CD14-positive monocyte (primary cell): ENCODE results near the gene ZNF135. TPM values are rescaled to one million over a fixed set of nuclear protein-coding genes. Genes with fewer than 3 reads are reported as not detected.

ENCODE experiments used
- DNase-seq, 3 donors: peaks; one replicate each; pipeline ENCODE4 v3.0.0-alpha.2; 2011 to 2022
- H2AFZ ChIP-seq: 2 replicates; pipeline ENCODE4 v1.6.0; 2012; ENCODE audit warnings: mild to moderate bottlenecking, low read depth, low read length, inconsistent platforms; ENCODE audit not compliant: insufficient read depth, poor library complexity, severe bottlenecking
- H3K27ac ChIP-seq, 2 donors: 1 replicate in 1 of 2; 2 replicates in 1 of 2; pipeline ENCODE4 v1.5.1; 2012 to 2013; ENCODE audit warnings: low read length in 2 of 2, control low read depth in 1 of 2, inconsistent platforms in 1 of 2, low read depth in 1 of 2, mild to moderate bottlenecking in 1 of 2
- H3K27me3 ChIP-seq, 2 donors: one replicate each; pipeline versions ENCODE4 v1.6.0 to v1.6.1; 2011 to 2013; ENCODE audit warnings: low read length in 2 of 2; ENCODE audit not compliant: control insufficient read depth in 2 of 2, insufficient read depth in 2 of 2
- H3K36me3 ChIP-seq, 2 donors: replicated peaks in 1 of 2; 1 replicate in 1 of 2; 2 replicates in 1 of 2; pipeline versions ENCODE4 v1.5.1 to v1.6.1; 2012 to 2013; ENCODE audit warnings: low read length in 2 of 2, control low read depth in 1 of 2, inconsistent platforms in 1 of 2, mild to moderate bottlenecking in 1 of 2; ENCODE audit not compliant: insufficient read depth in 2 of 2, control insufficient read depth in 1 of 2
- H3K4me1 ChIP-seq, 2 donors: 1 replicate in 1 of 2; 2 replicates in 1 of 2; pipeline versions ENCODE4 v1.5.1 to v1.6.1; 2012 to 2013; ENCODE audit warnings: low read length in 2 of 2, control low read depth in 1 of 2, inconsistent platforms in 1 of 2, mild to moderate bottlenecking in 1 of 2, moderate library complexity in 1 of 2; ENCODE audit not compliant: insufficient read depth in 2 of 2, control insufficient read depth in 1 of 2
- H3K4me2 ChIP-seq: replicated peaks from 2 replicates; pipeline ENCODE3; 2012; ENCODE audit warnings: low read length, moderate library complexity, mild to moderate bottlenecking; ENCODE audit not compliant: poor library complexity, severe bottlenecking; ENCODE audit errors: extremely low read depth
- H3K4me3 ChIP-seq, 3 experiments: fragments of 200-600 bp in 1 of 3; sonication (generic) in 1 of 3; replicated peaks in 1 of 3; 1 replicate in 2 of 3; 2 replicates in 1 of 3; pipeline ENCODE4 v1.5.1; 2011 to 2013; ENCODE audit warnings: low read length in 3 of 3, mild to moderate bottlenecking in 3 of 3, control low read depth in 2 of 3, low read depth in 2 of 3, inconsistent platforms in 1 of 3, moderate library complexity in 1 of 3
- H3K79me2 ChIP-seq: 2 replicates; pipeline ENCODE4 v1.6.0; 2012; ENCODE audit warnings: mild to moderate bottlenecking, control low read depth, inconsistent platforms, low read length, moderate library complexity; ENCODE audit not compliant: insufficient read depth
- H3K9ac ChIP-seq: 2 replicates; pipeline ENCODE4 v1.6.0; 2017; ENCODE audit warnings: low read length, mild to moderate bottlenecking; ENCODE audit not compliant: insufficient read depth, poor library complexity, severe bottlenecking
- H3K9me3 ChIP-seq, 2 donors: replicated peaks in 1 of 2; 1 replicate in 1 of 2; 2 replicates in 1 of 2; pipeline versions ENCODE4 v1.5.1 to v1.6.1; 2012 to 2013; ENCODE audit warnings: low read length in 2 of 2, control low read depth in 1 of 2; ENCODE audit not compliant: control insufficient read depth in 1 of 2, insufficient read depth in 1 of 2
- H4K20me1 ChIP-seq: 2 replicates; pipeline ENCODE4 v1.6.0; 2012; ENCODE audit warnings: mild to moderate bottlenecking, low read length, control low read depth, moderate library complexity; ENCODE audit not compliant: insufficient read depth
- H3K27ac Mint-ChIP-seq, 7 donors: one replicate each; pipeline ENCODE4 v1.8.0; 2020; ENCODE audit warnings: mild to moderate bottlenecking in 7 of 7, mixed read lengths in 7 of 7, moderate library complexity in 6 of 7, inconsistent platforms in 2 of 7
- H3K27me3 Mint-ChIP-seq, 3 donors: one replicate each; pipeline ENCODE4 v1.8.0; 2021 to 2022; ENCODE audit warnings: low read depth in 3 of 3, mild to moderate bottlenecking in 3 of 3, mixed read lengths in 3 of 3, moderate library complexity in 3 of 3, inconsistent platforms in 1 of 3
- H3K36me3 Mint-ChIP-seq, 2 donors: one replicate each; pipeline ENCODE4 v1.8.0; 2020; ENCODE audit warnings: mixed read lengths in 2 of 2, inconsistent platforms in 1 of 2, mild to moderate bottlenecking in 1 of 2
- H3K4me1 Mint-ChIP-seq: one replicate; pipeline ENCODE4 v1.8.0; 2020; ENCODE audit warnings: mild to moderate bottlenecking, mixed read lengths
- H3K4me3 Mint-ChIP-seq, 2 donors: one replicate each; pipeline ENCODE4 v1.8.0; 2020; ENCODE audit warnings: mild to moderate bottlenecking in 2 of 2, mixed read lengths in 2 of 2, moderate library complexity in 1 of 2
- H3K9me3 Mint-ChIP-seq, 7 donors: one replicate each; pipeline ENCODE4 v1.8.0; 2020 to 2022; ENCODE audit warnings: mixed read lengths in 7 of 7, mild to moderate bottlenecking in 6 of 7, moderate library complexity in 6 of 7, inconsistent platforms in 2 of 7
- WGBS: methylation state at CpG from one replicate; pipeline ENCODE4 v1.1.5; 2013; ENCODE audit warnings: missing lambda C conversion rate; ENCODE audit not compliant: insufficient coverage; 5-methylcytosine and 5-hydroxymethylcytosine counted together
- intact Hi-C, 2 donors: fragments of 100-400 bp; cut with micrococcal nuclease; formaldehyde crosslinking; loops; one replicate each; pipeline versions ENCODE4 v1.15.0 to v1.15.1; 2023
- polyA plus RNA-seq, 3 donors: library from polyadenylated mRNA; depleted of rRNA in 1 of 3; unstranded in 2 of 3; stranded (reverse) in 1 of 3; fragments of 300-500 nt in 2 of 3; fragments of >200 nt in 1 of 3; fragmentation: Illumina TruSeq in 2 of 3; gene quantifications; 1 replicate in 2 of 3; 2 replicates in 1 of 3; pipeline ENCODE4 v1.2.3, GENCODE V29; 2012 to 2021
- TF ChIP-seq, protein P1 (sequence below): fragments of 200-600 bp; IDR thresholded peaks from one replicate; pipeline ENCODE4 v1.8.0; 2022; ENCODE audit warnings: antibody characterized with exemption, mild to moderate bottlenecking

Gene ZNF135
- polyA plus RNA-seq, 3 donors: 0.32 to 0.37 TPM; not detected in 1

DNA sequence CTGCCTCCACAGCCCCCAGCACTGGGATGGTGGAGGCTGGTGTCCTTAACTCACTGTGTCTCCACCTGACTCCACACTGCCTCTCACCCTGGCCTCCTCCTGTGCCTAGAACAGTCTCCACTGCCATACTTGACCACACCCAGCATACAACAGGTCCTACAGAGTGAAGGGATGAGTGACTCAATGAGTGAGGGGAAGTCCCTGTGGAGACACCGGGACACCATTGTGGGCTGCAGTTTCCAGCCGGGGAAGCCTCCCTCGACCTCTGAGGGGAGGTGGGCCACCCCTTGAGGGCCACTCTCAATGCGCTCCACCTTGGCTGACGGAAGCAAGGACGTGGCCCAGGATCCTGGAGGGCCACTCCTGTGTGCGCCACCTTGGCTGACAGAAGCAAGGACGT is 2.8 kb upstream of the ZNF135 start:
- Mint-ChIP-seq H3K9me3 (peaks cover 62 to 96% (median 90%) of the 10 kb centered on the region in 7 donors), H3K4me3 (no peak overlapping the region), H3K27me3 (peaks cover 7 to 10% (median 8%) of the 10 kb centered on the region in 3 donors), H3K27ac (no peak overlapping the region), H3K4me1 (peaks cover 12% of the 10 kb centered on the region), H3K36me3 (peaks cover 0 to 10% of the 10 kb centered on the region in 2 donors)
- Histone ChIP-seq H3K4me3 (no peak overlapping the region), H3K27me3 (no peaks in the 10 kb centered on the region), H2AFZ (no peak overlapping the region), H3K9ac (no peak overlapping the region), H3K4me1 (peaks cover 5 to 13% of the 10 kb centered on the region in 2 donors), H3K79me2 (no peaks in the 10 kb centered on the region), H3K4me2 (no peak overlapping the region), H4K20me1 (no peaks in the 10 kb centered on the region), H3K27ac (no peak overlapping the region), H3K36me3 (no peaks in the 10 kb centered on the region), H3K9me3 (peaks cover 90 to 97% of the 10 kb centered on the region in 2 donors)
- TF ChIP-seq, protein P1, sequence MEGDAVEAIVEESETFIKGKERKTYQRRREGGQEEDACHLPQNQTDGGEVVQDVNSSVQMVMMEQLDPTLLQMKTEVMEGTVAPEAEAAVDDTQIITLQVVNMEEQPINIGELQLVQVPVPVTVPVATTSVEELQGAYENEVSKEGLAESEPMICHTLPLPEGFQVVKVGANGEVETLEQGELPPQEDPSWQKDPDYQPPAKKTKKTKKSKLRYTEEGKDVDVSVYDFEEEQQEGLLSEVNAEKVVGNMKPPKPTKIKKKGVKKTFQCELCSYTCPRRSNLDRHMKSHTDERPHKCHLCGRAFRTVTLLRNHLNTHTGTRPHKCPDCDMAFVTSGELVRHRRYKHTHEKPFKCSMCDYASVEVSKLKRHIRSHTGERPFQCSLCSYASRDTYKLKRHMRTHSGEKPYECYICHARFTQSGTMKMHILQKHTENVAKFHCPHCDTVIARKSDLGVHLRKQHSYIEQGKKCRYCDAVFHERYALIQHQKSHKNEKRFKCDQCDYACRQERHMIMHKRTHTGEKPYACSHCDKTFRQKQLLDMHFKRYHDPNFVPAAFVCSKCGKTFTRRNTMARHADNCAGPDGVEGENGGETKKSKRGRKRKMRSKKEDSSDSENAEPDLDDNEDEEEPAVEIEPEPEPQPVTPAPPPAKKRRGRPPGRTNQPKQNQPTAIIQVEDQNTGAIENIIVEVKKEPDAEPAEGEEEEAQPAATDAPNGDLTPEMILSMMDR: no peak
- no peak for DNase-seq
- WGBS: 98% methylated on average over 5 of the region's 8 CpGs
- intact Hi-C loops: no loop called here

DNA sequence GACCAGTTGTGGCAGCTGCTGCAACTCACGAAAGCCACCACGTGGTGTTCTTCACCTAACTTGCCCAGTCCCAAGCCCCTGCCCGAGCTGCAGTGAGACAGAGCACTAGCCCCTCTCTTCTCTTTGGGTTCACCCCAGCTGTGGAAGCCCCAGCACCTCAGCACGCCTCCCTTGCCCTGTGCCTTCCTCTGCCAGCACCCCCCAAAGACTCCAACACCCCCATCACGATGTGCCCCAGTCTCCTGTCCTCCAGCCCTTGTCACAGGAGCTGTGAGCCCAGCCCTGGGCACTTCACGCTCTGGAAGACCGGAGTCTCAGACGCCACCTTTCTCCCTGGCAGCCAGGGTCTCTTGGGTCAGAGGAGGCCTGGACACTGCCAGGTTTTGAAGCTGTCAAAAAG is 2.2 kb upstream of the ZNF135 start:
- Histone ChIP-seq H3K4me3 (no peak overlapping the region), H3K79me2 (no peaks in the 10 kb centered on the region), H3K9ac (no peak overlapping the region), H3K9me3 (peaks cover 90 to 96% of the 10 kb centered on the region in 2 donors), H3K36me3 (no peaks in the 10 kb centered on the region), H3K27ac (no peak overlapping the region), H3K27me3 (no peaks in the 10 kb centered on the region), H2AFZ (no peak overlapping the region), H3K4me2 (no peak overlapping the region), H3K4me1 (peaks cover 5 to 13% of the 10 kb centered on the region in 2 donors), H4K20me1 (no peaks in the 10 kb centered on the region)
- Mint-ChIP-seq H3K4me1 (peaks cover 12% of the 10 kb centered on the region), H3K27ac (no peak overlapping the region), H3K36me3 (peaks cover 0 to 10% of the 10 kb centered on the region in 2 donors), H3K27me3 (peaks cover 6 to 10% (median 8%) of the 10 kb centered on the region in 3 donors), H3K4me3 (no peak overlapping the region), H3K9me3 (peaks cover 61 to 96% (median 89%) of the 10 kb centered on the region in 7 donors)
- 100% methylated on average over 6 of the region's 8 CpGs for WGBS
- TF ChIP-seq, protein P1: no peak
- intact Hi-C loops: no loop called here
- DNase-seq: no peak
